Activated effector memory CD4-positive, alpha-beta T cell treated with Interleukin-2 at 50 U/mL for 16 hours (primary cell): ENCODE data around the gene EWSR1.

Source experiments
- DNase-seq: peaks from one replicate; pipeline ENCODE4 v3.0.0-alpha.2; 2020

EWSR1 gene

DNA sequence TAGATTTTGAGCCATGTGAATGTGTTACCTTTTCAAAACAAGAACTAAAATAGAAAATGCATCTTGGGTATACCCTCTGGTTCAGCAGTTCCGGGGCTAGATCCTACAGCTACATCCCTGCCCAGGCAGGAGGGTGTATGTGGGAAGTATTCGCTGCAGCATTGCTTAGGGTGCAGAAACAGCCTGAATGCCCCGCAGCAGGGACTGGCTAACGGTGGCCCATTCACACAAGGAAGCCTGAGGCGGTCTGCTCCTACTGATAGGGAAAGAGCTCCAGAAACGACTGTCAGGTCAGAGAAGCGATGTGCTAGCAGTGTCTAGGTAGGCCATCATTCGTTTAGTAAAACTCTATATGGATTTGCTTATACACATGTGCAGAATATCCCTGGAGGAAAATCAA, 57.3 kb downstream of the EWSR1 start:
- DNase-seq = no peak

DNA sequence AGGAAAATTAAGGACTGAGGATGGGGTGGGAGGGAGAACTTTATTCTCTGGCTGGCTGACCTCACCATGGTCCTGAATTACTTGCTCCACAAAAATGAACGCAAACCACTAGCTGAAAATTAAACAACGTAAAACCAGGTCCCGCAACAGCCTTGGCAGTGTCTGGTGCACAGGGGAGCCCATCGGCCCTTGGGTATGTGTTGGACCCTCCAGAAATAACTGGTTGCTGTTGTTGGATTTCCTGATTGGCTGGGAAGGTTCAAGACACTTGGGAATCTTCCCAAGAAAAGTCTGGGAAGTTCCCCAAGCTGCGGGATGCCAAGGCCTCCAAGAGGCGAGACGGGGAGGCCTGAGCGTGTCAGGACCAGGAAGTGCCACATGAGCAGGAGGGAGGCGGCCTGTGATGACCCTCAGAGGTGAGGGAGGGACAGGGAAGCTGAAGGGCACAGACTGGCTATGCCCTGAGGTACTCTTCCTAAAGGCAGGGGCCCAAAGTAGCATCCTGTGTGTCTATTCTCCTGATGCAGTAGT, 57.8 kb downstream of the EWSR1 start:
- DNase-seq = no peak

DNA sequence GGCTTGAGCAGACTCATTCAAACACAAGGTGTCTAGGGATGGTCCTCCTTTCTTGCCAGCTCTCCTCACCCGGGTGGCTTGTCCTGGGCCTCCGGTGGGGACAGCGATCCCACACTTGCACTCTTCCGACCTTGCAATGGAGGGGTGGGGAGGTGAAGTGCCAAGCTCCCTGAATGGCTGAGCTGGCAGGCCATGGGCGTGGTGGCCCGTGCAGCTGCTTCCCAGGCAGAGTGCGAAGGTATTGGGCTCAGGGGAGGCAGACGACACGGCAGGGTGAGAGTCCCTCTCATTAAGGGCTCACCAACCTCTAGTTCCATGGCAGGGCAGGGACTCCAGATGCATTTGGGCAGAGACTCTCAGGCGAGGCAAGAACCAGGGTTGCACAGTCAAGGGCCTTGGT, 58.4 kb downstream of the EWSR1 start:
- no peak for DNase-seq

DNA sequence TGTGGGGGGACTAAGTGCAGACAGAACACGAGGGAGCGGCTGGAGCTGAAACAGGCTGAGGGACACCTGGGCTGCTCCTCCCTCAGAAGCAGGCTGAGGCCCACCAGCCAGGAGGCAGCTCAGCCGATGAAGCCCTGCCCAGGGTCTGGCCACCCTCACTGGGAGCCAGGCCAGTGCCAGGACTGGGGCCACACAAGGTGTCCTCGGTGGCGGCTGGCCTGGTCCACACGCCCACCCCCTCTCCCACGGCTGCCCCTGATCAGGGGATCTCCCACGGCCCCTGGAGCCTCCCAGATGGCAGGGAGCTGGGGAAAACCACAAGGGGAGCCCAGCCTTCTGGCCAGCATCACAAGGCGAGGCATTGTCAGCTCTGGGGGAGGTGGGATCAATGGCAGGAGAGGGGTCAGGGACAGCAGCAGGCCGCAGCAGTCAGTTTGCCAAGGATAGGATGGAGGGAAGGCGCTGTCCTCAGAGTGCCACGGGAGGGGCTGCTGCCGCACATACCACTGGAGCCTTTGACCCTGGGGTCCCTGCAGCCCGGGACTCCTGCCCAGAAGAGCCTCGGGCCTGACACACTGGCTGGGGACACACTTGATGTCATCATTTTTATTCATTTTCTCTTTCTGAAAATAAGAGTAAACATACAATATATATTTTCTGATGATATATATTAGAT, 59.2 kb downstream of the EWSR1 start:
- DNase-seq = no peak

DNA sequence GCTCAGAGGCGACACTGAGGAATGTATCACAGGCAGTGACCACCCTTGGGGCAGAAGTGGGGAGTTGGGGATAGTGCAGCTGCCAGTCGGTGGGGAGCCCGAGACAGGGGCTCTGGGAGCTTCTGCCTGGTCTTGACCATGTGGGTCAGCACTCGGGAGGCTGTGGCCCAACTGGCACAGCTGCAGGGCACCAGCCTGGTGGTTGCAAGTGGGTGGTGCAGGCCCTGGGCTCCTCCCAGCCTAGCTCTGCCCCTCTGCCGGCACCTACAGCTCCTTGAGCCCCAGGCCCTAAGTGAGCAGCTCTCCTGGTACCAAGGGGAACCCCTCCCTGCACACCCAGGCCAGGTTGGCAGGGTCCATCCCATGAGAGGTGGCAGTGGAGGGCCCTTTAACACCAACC, 60.0 kb downstream of the EWSR1 start:
- no peak for DNase-seq

DNA sequence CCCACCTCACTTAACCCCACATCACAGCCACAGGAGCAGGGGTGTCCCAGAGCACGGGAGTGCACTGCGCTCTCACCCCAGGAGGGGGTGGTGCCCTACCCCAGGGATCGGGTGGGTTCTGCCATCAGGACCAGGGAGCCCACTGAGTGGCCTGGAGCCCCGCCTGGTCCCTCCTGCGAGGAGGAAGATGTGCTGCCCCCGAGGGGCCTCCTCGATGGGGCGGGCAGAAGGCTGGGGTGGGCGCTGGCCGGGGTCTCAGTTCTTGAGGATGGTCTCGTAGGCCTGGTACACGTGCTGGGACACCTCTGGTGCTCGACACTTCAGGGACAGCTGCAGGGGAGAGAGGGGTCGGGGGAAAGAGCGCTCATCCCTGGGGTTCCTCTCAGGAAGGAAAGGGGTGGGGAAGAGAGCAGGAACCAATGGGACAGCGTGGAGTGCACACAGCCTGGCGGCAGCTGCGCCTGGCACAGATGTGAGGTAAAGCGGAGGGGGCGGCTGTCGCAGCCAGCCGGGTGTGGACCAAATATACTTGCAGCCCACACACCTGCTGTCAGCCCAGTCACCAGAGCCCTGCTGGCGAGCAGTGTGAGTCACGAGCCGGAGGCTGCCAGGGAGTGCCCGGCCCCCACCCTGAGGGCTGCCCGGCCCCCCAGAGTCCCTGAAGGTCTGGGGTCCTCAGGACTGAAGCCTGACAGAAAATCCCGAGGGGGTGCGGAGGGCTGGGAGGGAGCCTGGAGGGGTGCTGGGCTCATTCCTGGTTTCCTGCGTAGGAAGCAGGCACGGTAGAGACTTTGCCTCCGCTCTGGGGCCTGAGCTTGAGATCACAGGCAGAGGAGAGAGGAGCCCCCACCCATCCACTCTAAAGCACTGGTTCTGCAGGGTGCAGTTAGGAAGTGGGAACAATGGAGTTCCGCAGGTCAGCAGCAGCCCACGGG, 60.8 kb downstream of the EWSR1 start:
- DNase-seq = no peak

DNA sequence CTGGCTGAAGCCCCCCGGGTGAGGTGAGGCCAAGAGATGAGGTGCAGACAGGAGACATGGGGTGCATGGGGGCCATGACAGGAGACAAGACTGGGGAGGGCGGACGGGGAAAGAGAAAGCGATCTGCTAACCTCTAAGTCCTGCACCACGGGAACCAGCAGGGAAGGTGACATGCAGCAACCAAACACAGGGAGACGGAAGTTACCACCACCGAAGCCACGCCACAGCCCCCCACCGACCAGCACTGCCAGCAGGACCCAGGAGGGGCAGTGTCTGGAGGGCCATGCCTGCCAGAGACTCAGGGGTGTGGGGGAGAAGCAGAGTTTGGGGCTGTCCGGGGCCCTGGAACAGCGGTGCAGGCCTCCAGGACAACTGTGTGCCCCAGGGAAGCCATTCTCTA, 61.5 kb downstream of the EWSR1 start:
- no peak for DNase-seq

DNA sequence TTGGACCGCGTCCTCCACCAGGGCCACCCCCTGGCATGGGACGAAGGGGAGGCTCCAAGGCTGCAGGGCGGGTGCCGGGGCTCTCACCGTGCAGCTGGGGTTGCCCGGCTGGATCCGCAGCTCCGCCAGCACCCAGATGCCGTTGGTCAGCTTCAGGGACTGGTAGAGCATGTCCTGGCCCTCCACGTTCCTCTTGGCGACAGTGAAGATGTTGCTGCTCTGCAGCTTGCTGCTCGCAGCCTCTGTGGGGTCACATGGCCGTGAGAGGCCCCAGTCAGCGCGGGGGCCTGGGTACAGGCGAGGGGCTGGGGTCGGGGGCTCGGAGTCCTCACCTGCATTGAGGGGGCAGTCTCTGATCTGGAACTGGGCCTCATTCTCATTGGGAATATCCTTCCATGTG, 62.2 kb downstream of the EWSR1 start:
- DNase-seq = no peak

DNA sequence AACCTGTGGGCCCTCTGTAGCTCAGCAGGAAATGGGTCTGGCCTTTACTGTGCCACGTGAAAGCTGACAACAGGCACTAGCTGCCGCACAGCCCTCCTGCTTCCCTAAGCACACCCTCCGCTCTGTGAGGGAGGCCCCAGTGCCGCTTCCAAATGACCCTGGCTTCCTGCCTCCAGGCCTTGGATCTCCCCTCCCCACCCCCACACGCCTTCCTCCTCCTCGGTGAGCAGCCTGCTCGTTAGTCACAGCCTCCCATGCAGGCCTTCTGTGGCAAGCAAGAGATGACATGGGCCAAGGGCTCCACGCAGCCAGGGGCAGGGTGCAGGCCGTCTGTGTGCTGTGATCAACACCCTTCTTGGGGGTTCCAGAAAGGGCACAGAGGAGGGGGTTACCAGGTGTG, 62.7 kb downstream of the EWSR1 start:
- DNase-seq = no peak

DNA sequence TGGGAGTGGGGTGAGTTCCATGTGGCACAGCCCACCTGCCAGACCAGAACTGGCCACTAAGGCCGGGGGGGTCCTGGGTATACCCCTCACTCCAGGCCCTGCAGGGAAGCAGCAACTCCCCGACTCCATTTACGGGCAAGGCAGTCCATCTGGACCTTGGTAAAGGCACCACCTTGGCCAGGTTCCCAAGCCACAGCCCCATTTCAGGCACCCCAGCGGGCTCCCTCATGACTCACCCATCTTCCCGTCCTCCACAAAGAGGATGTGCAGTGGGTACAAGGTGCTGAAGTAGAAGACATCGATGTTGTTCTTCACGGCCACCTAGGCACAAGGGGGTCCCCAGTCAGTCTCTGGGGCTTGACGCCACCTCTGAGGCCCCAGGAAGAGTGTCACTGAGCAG, 63.1 kb downstream of the EWSR1 start:
- DNase-seq = no peak

DNA sequence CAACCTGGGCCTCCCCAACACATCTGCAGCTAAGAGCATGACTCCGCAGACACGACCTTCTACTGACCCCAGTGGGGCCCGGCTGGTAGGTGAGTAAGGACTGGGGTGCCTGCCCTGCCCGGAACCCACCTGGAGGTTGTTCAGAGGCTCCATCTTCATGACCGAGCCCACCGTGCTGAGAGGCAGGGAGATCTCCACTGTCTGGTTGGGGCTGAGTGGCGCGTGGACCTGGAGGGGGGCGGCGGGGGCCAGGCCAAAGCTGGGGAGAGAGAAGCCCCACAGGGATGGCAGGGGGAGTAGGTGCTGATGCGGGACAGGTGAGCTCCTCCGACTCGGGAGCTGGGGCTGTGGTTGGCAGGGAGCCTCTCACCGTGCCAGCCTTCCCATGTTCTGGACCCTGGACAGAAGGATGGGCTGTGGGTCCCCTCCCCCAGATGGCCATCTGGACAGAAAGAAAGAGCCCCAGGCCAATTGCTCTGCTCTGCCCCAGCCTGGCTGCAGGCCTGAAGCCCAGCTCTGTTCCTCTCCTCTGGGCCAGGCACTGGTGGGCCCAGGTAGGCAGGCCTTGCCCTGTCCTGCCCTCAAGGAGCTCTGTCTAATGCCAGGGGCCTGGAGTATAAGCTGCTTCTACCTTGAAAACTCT, 63.7 kb downstream of the EWSR1 start:
- no peak for DNase-seq

DNA sequence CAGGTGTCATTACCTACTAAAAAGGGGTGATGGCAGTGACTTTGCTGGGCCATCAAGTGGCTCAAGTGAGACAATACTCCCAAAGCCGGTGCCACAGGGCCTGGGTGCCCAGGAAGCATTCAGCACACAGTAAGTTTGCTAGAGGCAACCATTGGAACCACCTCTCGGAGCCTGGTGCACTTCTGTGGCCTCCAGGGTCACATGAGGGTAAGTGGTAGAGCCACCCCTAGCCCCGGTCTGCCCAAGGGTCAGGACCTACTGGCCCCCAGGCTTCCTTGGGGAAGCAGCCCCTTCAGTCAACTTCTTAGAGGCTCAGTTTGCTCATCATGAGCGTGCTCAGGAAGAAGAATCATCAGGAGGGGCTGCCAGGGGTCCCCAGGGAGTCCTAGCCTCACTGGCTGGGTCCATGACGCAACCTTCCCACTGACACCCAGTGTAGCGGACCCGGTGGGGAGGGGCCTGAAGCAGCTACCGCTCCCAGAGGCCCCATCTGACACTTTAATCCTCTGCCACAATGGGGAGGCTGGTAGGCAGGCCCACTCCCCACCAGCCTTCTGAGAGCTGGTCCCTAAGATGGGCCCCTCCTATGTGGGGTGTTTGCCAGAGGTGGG, 64.9 kb downstream of the EWSR1 start:
- no peak for DNase-seq

DNA sequence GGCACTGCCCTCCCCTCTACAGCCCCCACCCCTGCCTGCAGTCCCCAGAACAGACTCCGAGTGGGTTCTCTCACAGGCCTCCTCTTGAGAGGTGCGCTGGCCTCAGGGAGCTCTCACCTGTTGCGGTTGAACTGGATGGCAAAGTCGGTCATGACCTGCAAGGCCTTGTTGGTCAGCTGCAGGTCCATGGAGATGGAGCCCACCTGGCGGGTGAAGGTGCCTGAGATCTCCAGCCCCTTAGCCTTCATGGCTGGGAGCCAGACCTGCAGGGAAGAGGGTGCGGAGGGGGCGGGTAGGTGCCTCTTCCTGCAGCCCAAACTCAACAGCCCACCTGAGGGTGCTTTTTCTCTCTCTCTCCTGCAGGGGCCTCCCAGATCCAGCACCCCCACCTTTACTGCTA, 66.1 kb downstream of the EWSR1 start:
- no peak for DNase-seq

DNA sequence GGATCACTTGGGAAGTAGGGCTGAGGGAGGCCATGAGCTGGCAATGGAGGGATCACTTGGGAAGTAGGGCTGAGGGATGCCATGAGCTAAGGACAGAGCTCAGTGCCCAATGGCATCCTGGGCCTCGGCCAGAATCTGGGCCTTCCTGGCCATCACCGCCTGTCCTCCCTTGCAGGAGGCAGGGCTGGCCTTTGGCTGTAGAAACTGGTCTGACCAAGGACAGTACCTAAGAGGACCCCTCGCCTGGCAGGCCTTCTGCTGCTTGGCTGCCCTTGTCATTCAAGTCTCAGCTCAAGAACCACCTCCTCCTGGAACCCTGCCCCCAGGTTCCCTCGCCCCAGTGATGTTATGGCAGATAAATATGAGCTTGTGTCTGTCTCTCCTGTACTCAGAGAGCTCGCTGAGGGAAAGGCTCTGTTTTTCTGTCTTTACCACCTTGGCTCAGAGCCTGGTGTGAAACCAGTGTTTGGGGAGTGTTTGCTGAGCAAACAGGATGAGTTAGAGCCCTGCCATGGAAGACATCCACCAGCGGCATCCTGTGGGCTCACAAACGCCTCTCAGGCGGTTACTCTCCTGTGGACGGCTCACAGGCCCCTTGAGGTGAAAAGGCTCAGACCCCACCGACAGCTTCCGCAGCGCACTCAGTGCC, 66.8 kb downstream of the EWSR1 start:
- no peak for DNase-seq

DNA sequence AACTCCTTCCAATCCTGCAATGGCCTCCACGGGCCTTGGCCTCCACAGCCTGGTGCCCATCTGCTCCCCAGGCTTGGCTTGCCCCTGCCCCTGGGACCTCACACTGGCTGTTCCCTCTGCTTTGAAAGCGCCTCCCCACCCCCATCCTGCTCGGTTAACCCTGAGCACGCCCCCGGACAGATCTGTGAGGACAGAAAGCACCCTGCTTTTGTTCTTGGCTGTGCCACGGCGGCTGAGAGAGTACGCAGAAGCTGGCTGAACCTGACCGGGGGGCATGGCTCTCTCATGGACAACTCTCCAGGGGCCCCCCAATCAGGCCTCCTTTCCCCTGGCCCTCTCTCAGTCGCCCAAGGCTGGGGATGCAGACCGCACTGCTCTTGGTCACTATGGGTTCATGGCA, 67.6 kb downstream of the EWSR1 start:
- DNase-seq = no peak

DNA sequence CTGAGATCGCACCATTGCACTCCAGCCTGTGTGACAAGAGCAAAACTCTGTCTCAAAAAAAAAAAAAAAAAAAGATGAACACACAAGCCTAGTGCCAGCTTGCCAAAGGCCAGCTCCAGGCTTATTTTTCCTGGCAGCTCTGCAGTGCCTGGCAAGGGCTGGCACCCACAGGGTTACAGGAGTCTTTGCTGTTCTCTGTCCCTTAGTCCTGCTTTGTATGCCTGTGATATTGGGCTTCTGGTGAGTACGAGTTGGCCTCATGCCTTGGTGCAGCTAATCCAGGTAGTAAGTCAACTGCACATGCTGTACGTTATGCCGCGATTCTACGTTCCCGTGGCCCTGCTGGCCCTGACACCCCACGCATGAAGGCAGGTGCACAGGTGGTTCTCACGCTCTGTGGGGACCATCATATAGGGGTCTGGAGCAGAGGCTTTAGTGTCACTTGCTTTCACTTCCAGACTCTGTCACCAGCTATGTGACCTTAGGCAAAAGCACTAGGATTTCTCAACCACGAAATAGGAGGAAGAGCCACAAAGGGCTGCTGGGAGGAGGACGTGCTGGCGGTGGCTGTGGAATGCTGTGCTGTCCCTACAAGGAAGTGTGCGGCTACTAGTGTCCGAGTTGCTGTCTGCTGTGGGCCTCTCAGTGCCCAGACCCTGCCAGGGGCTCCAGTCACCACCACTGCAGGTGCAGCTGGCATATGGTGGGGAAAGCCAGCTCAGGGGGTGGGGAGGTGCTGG, 68.9 kb downstream of the EWSR1 start:
- no peak for DNase-seq

DNA sequence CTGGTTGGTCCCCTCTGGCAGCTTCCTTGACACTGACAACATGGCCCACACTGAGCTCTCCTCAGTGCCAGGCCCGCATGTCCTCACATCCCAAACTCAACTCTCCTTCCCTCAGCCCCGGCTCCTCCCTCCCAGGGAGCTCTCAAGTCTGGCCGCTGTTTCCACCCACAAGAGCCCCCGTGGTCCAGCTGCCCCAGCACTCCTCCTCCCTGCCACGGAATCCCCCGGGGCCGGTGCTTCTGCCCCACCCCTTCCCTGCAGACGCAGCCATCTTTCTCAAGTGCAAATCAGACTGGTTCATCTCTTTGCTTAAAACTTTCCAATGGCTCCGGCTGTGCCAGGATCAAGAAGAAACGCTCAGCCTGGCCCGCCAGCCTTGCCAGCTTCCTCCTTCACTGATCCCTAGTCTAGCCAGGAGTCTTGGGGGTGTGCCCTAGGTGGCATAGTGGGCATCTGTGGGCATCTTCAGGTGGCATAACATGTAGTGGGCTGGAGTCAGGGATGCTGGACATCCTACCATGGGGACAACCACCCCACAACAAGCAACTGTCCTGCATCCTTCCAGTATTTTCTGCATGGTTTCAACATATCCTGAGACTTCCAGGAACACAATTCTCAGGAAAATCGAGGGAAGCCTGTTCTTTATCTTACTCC, 69.7 kb downstream of the EWSR1 start:
- DNase-seq = no peak

DNA sequence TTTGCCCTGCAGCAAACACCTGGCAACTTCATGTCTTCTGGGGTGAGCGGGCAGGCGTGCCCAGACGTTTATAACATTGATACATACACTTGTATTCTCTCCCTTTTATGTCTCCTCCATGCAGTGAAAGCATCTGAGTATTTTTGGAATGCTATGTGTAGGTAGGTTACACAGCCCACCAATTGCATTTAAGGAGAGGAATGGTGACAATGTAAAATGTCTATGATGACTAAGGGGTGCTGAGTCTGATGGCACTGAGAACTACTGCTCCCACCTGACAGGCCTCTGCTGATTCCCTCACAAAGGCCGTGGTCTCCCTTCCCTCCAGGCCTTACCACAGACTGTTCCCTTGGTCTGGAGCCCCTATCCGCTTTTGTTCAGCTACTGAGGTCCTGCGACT, 70.3 kb downstream of the EWSR1 start:
- no peak for DNase-seq

DNA sequence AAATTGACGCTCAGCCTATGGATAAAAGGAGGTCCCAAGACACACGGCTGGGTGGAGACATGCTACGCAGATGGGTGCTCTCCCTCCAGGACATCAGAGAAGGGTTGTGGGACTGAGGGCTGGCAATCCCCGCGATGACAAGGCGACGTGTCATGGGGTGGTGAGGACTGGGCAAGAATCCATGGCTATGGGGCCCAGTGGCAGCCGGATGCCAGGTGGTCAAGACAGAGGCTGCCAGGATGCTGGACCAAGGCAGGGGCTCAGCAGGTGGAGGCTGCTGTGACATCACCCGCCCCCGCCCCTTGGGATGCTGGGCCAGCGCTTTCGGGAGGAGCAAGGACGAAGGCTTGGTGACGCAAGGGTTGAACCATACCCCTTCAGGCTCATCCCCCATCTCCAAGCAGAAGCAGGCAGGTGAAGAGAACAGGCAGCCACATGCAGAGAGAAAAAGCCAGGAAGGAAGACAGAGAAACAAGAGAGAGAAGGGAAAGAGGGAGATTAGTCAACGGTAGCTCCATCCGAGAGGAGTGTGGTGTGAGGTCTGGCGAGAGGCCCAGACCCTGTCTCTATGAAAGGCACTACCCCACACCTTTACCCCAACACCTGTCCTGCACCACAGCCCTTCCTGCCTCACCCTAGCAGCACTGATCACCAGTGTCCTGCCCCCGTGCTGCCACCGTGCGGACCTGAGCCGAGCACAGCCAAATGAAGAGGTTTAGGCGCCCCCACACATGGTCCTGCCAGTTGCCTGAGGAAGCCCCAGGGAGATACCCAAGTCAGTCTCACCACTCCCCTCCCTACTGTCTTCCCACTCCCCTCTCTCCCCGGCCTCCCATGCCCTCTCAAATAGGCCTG, 71.5 kb downstream of the EWSR1 start:
- DNase-seq = no peak

DNA sequence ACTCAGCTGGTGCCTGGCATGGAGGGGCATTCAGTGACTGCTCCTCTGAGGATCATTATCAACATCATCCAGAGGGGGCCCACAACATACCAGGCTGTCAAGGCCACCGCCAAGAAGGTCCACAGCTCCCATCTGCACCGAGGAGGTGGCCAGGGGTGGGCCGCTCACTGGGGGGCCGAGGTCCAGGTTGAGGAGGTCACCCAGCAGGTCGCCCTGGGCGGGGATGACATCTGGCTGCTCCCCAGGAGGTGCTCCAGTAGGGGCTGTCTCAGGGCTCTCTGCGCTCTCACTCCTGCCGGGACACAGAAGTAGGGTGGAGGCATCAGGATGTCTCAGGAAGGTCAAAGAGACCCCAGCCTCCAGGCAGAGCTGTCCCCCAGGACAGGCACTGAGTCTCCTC, 72.5 kb downstream of the EWSR1 start:
- DNase-seq = no peak
